ENCODE measurements around the gene SLC38A4.
"Not testable (repeated sequence)": the region's sequence is repeated elsewhere in the genome, so short reads cannot be mapped to it uniquely, and the experiment has no call there.

The SLC38A4 gene

DNA sequence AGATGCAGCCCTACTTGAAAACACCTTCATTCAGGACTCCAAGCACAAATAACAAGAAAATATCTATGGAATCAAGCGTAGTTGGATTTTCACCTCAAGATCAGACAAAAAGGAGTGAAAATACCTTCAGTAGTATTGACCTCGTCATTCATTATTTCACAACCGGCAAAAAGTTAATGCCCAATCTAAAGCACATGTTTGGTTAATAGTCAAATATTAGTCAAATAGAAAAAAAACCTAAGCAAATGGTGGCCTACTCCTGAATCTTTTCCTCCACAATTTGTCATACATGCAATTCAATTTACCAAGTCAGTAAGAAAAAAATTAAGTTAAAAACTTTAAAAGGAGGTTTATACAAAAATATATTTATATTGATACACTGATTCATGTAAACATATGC is 50.0 kb downstream of the SLC38A4 start:
- no peak for DNase-seq (ENCODE audit: low spot score)

DNA sequence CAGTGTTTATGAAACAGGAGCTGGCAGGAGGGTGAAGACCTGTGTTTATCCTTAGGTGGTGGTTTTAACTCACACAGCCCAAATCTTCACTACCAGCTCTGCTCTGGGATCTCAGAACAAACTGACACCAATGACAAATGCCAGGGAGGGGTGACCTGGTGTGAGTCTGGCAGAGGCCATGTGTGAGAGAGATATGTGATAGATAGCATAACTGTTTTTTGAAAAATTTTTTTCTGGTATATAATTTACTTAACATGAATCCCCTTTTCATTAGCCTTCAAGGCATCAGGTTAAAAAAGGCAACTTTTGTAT is 51.5 kb downstream of the SLC38A4 start:
- DNase-seq (ENCODE audit: low spot score) = no peak

DNA sequence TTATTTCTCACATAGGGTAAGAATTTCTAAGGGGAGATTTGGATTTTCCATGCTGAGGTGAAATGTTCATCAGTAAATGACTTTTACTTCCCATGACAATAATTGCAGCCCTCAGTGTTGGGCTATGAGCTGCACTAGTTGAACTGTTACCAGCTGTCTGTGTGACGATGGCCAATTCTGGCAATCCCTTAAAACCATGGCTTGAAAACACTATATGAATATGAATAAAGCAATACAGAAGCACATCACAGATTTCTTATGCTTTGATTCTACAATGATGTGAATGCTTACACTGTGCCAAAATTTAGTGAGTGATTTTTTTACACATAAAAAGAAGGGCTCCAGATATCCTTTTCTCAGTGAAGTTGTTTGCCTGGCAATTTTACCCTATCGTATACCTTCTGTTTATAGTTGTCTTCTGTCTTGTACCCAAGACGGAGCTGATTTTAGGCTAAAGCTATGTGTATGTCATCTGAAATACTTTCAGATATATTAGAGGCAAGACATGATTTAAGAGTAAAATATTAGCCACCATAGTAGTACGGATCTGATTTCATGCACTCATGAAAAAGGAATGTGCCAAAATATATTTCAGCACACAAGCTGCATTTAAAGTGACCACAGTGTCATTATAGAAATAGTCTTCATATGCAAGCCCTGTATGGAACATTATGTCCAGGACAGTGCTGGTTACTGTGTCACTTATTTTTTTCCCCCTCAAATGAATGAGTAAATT is 52.0 kb downstream of the SLC38A4 start:
- no peak for DNase-seq (ENCODE audit: low spot score)

DNA sequence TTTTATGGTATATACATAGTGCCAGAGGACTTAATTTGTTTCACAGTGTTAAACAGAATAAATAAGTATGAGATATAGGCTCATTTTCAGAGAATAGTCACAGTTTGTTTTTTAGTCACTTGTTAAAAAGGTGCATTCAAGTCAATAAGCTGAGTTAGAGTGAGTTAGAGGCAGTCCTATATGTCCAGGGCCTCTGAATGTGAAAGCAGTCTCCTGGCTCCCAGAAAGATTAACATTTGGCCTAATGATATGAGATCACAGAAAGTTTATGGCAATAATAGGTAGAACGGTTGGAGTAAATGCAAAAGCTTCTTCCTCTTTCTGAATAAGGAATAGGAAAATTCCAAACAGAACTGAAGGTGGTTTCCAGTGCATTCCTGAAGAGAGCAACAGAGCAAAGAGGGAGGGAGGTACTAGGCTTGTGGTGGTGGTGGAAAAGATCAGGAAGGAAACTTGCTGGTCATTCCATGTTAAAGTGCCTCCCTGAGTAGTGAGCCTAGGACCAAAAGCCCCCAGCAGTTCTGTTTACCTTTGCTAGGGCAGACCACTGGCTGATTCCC is 54.4 kb downstream of the SLC38A4 start:
- no peak for DNase-seq (ENCODE audit: low spot score)

DNA sequence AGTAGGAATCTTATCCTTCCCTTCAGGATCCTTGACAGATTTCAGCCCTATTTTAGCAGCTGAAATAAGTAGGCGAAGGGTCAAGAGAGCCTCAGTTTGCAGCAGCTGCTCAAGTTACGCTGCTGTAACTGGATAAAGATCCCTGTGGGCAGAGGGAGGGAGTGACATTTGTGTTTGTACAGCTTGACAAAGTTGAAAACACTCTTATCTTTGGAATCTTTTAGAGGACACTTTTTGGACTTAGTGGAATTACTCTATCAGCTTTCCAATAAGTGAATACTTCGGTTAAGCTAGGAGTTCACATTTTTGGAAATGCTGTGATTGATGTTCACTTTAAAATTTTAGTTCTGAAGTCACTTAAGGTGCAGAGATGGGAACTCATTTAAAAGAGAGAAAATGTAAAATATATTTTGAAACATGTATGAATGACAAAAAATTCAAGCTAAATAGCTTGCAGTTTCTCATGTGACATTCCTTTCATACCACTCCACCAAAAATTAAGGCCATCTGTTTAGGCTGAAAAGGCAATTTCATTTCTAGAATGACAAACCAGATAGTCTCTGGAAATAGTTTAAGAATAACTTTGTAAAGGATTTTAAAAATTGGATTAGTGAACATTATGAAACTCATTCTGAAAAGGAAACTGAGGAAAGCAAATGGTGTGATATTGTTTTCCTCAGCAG is 55.2 kb downstream of the SLC38A4 start:
- no peak for DNase-seq (ENCODE audit: low spot score)

DNA sequence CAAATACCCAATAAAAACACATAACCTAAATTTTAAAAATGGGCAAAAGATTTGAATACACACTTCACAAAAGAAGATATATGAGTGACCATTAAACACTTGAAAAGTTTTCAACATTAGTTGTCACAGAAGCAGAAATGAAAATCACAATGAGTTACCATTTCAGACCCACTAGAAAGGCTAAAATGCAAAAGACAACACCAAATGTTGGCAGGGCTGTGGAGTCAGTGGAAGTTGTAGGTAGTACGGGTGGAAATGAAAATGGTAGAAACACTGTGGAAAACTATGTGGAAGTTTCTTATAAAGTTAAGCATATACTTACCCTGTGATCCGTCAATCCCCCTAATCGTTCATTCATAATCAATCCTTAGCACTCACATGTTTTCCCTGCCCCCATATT is 61.8 kb downstream of the SLC38A4 start:
- no peak for DNase-seq (ENCODE audit: low spot score)

DNA sequence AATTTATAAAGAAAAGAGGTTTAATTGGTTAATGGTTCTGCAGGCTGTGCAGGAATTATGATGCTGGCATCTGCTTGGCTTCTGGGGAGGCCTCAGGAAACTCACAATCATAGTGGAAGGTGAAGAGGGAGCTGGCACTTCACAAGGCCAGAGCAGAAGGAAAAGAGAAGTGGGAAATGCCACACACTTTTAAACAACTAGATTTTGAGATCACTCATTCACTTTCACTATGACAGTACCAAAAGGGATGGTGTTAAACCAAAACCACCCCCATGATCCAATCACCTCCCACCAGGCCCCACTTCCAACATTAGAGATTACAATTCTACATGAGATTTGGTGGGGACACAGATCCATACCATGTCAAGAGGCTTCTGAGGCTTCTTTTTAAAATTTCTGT is 62.6 kb downstream of the SLC38A4 start:
- no peak for DNase-seq (ENCODE audit: low spot score)

DNA sequence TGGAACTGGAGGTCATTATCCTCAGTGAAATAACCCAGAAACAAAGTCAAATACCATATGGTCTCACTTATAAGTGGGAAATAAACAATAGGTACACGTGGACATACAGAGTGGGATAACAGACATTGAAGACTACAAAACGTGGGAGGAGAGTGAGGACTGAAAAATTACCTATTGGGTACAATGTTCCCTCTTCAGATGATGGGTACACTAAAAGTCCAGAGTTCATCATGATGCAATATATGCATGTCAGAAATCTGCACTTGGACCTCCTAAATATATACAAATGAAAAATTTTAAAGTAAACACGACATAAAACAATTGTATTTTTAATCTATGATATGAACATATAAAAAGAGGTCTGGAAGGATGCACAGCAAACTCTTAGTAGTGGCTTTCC is 71.2 kb downstream of the SLC38A4 start:
- DNase-seq (ENCODE audit: low spot score) = no peak

DNA sequence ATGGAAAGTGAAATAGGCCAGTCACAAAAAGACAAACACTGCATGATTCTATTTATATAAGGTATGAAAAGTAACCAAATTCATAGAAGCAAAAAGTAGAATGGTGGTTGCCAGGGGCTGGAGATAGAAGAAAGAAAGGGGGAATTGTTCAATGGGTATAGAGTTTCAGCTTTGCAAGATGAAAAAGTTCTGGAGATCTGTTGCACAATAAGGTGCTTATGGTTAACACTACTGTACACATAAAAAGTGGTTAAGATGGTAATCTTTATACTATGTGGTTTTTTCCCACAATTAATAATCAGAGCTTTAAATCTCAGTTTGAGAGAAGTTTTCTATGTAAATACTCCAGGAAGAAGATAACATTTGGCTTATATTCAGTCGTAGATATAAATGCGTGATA is 73.4 kb downstream of the SLC38A4 start:
- no peak for DNase-seq (ENCODE audit: low spot score)

DNA sequence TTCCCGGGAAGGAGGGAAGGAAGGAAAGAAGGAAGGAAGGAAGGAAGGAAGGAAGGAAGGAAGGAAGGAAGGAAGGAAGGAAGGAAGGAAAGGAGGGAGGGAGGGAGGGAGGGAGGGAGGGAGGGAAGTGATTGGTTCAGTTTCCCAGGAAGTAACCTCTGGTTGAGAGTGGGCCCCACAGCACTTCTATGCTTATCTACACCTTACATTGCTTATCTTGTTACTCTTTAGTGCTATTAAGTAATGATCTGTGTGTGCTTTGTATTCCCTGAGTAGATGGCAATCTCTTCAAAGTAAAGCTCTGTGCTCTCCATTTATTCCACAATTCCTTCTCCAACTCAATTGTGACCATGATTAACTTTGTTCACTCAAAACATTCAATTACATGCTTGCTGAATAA is 74.6 kb downstream of the SLC38A4 start:
- no peak for DNase-seq (ENCODE audit: low spot score)

DNA sequence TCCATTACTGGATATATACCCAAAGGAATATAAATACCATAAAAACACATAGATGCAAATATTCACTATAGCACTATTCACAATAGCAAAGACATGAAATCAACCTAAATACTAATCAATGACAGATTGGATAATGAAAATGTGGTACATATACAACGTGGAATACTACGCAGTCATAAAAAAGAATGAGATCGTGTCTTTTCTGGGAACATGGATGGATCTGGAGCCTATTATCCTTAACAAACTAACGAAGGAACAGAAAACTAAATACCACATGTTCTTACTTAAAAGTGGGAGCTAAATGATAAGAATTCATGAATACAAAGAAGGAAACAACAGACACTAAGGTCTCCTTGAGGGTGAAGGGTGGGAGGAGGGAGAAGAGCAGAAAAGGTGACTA is 76.5 kb downstream of the SLC38A4 start:
- DNase-seq (ENCODE audit: low spot score) = no peak

DNA sequence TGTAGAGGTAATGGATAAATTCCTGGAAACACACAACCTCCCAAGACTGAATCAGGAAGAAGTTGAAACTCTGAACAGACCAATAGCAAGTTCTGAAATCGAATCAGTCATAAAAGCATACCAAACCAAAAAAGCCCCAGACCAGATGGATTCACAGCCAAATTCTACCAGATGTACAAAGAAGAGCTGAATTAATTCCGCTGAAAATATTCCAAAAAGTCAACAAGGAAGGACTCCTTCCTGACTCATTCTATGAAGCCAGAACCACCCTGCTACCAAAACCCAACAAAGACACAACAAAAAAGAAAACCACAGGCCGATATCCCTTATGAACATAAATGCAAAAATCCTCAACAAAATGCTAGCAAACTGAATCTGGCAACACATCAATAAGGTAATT is 81.5 kb downstream of the SLC38A4 start:
- DNase-seq (ENCODE audit: low spot score) = no peak

DNA sequence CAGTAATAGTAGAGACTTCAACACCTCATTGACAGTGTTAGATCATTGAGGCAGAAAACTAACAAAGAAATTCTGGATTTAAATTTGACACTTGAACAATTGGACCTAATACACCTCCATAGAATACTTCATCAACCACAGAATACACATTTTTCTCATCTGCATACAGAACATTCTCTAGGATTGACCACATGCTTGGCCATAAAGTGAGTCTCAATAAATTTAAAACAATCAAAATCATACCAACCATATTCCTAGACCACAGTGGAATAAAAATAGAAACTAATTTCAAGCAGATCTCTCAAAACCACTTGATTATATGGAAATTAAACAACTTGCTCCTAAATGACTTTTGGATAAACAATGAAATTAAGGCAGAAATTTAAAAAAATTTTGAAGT is 82.3 kb downstream of the SLC38A4 start:
- DNase-seq (ENCODE audit: low spot score) = no peak

DNA sequence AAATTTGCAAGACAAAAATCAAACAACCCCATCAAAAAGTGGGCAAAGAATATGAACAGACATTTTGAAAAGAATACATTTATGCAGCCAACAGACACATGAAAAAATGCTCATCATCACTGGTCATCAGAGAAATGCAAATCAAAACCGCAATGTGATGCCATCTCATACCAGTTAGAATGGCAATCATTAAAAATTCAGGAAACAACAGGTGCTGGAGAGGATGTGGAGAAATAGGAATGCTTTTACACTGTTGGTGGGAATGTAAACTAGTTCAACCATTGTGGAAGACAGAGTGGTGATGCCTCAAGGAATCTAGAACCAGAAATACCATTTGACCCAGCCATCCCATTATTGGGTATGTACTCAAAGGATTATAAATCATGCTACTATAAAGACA is 83.5 kb downstream of the SLC38A4 start:
- not testable (repeated sequence) for DNase-seq (ENCODE audit: low spot score)

DNA sequence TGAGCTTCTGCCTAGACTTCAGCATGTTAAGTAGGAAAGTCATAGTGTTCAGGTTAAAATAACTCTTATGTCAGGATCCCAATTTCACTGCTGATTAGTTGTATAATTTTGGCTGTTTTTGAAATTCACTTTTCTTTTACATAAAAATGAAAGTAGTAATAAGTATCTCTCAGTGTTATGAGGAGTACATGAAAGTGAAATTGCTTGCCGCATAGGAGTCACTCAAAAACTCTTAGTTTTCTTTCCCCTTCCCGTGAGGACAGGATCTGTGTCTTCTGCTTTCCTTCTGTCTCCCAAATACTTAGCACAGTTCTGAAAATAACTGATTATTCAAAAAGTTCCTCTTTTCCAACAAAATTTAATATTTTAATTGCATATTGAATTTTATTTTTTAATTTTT is 100.5 kb downstream of the SLC38A4 start:
- no peak for DNase-seq (ENCODE audit: low spot score)

DNA sequence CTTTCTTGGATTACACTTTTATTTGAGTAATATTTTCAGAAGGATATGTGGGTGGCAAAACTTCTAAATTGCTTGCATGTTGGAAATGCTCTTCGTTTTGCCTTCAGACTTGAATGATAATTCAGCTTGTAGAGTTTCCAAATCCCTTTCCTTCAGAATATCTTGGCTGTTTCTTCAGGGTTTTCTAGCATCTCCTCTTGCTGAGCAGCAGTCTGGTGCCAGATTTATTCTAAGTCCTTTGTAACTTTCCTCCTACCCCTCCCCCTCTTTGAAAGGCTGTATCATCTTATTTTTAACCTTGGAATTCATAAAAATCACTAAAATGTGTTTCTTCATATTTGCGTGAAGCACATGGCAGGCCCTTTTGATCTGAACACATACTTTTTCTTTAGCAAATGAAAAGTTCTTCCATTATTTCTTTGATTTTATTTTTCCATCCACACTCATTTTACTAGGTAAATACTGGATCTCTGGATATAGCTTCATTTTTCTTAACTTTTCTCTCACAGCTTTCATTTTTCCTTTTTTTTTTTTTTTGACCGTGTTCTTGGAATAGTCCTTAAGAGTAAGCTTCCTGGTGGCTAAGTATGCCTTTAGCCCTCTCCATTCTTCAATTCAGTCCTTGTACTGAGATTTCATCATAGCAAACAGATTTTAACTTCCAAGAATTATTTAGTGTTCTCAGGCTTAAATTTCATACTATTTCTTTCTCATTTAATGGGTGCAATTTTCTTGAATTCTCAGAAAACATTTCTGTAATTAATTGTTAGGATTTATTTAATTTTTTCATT is 102.0 kb downstream of the SLC38A4 start:
- DNase-seq (ENCODE audit: low spot score) = no peak

DNA sequence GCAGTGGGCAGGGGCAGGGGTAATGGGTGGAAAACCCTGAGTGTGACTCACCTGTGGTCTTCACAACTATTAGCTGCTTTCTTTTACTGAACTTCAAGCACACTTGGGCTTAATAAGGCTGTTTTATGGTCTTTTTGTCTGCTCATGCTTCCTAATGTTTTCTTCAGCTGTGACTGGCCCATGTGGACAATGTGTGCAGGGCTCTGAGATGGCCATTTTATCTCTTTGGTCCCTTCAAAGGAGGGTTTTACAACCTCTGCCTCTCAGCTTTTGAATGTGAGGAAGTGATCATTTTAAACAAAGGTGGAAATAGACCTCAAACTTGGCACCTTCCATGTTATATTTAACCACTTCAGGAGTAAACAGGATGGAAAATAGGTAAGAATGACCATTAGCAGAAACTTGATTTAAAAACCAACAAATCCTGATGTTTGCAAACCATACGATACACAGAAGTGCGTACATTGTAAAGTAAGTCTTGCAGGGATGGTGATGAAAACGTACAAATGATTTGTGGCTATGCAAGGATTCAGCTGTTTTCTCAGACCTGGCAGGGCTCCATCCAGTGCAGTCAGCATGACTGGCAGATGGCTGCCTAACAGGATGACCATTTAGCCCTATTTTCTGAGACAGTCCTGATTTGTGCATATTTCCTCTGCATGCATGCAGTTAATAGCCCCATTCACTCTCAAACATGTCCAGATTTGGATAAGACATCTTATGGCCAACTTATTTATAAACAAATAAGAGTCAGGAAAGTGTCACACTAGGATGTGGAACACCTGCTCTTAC is 103.2 kb downstream of the SLC38A4 start:
- no peak for DNase-seq (ENCODE audit: low spot score)

DNA sequence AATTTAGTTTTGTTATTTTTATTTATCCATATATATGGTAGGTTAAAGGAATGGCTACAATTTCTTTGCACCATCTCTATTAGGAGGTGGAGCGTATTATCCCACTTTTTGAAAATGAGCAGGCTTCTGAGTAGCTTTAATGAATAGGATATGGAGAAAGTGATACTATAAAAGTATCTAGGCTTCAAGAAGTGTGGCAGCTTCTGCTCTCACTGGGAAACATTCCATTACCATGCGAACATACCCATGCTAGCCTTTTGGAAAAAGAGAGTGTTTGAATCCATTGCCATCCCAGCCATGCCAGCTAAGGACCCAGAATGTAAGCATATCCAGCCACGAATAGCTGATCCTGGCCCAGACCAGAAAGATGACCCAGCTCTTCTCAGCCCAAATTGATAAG is 107.3 kb downstream of the SLC38A4 start:
- no peak for DNase-seq (ENCODE audit: low spot score)

DNA sequence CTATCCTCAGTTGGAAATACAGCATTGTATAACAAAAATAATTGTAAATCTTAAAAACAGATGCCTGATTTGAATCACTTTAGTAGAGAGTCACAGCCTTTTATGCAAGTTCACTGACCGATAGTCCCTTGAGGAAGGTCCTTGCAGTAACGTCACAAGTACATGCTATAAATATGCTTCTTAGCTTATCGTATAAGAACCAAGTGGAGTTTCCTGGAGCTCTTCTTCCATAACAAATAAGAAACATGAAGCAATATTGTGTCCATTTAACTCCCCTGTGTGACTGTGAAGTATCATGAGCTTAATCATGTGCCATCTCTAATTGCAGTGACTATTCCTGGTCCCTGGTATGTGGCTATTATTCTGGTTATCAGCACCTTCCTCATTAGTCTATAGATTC is 107.9 kb downstream of the SLC38A4 start:
- DNase-seq (ENCODE audit: low spot score) = no peak

DNA sequence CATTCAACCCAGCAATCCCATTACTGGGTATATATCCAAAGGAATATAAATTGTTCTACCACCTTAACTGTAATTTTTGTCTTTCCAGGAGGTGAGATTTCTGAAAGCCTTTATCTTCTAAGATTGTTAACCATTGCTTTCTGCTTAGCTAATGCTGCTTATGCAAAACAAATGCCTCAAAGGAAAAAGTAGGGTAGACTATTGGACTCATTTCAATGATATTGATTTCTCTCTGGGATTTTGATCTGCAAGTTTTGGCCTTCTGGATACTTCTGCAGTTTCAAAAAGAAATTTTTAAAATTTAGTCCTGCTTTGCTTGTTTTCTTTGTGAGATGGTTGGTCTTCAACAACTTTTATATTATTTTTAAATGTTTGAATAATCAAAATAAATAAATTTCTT is 108.6 kb downstream of the SLC38A4 start:
- DNase-seq (ENCODE audit: low spot score) = no peak

Data from LoVo (cell line).